GM21360 (cell line): ENCODE results near the gene VPS11.
"Not testable (repeated sequence)": the region's sequence is repeated elsewhere in the genome, so short reads cannot be mapped to it uniquely, and the experiment has no call there.

Experiments
- ATAC-seq: cut with Tn5 transposase; IDR thresholded peaks from one replicate; pipeline ENCODE4 v1.9.1; 2021; ENCODE audit warnings: mild to moderate bottlenecking, moderate library complexity; ENCODE audit not compliant: unreplicated experiment

The VPS11 gene

DNA sequence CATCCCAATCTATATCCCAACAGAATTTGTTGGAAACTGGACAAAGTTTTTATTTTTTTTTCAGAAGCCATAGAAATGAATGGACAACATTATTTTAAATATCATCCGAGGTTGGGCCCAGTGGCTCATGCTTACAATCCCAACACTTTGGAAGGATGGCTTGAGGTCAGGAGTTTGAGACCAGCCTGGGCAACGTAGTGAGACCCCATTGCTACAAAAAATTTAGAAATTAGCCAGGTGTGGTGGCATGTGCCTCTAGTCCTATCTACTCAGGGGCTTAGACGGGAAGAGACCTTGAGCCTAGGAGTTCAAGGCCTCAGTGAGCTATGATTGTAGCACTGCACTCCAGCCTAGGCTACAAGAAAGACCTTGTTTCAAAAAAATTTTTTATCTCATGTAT lies 32.8 kb upstream of the VPS11 start:
- ATAC-seq = no peak

DNA sequence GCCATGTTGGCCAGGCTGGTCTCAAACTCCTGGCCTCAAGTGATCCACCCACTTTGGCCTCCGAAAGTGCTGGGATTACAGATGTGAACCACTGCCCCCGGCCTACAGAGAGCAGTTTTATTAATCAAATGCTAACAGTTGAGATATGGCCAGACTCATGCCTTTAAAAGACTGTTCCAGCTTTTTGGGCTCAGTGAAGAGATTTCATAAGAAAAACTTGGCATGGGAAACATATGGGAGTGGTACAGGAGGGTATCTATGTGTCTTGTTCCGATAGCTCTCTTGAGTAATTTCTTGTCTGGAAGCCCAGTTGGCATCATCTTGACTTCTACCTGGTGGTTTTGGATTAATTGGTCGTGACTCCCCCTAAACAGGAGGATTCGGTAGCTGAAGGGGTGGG lies 28.7 kb upstream of the VPS11 start:
- no peak for ATAC-seq

DNA sequence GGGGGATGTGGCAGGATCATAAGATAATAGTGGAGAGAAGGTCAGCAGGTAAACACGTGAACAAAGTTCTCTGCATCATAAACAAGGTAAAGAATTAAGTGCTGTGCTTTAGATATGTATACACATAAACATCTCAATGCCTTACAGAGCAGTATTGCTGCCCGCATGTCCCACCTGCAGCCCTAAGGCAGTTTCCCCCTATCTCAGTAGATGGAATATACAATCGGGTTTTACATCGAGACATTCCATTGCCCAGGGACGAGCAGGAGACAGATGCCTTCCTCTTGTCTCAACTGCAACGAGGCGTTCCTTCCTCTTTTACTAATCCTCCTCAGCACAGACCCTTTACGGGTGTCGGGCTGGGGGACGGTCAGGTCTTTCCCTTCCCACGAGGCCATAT lies 28.1 kb upstream of the VPS11 start:
- ATAC-seq = not testable (repeated sequence)

DNA sequence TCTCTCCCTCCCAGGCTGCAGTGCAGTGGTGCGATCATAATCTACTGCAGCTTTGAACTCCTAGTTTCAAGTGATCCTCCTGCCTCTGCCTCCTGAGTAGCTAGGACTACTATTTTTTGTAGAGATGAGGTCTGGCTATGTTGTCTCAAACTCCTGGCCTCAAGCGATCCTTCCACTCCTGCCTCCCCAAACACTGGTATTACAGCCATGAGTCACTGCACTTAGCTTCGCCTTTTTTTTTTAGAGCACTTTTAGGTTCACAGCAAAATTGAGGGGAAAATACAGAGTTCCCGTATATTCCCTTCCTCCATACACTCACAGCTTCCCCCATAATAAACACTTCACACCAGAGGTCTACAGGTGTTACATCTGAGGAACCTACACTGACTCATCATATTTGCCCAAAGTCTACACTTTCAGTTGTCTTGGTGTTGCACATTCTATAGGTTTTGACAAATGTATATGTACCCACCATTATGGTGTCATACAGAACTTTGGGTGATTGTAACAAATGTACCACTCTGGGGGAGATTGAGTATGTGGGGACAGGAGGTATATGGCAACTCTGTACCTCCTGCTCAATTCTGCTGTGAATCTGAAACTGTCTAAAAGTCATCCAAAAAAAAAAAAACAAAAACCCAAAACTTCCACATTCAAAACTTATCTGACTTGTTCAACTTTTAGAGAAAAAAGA lies 25.6 kb upstream of the VPS11 start:
- ATAC-seq = no peak

DNA sequence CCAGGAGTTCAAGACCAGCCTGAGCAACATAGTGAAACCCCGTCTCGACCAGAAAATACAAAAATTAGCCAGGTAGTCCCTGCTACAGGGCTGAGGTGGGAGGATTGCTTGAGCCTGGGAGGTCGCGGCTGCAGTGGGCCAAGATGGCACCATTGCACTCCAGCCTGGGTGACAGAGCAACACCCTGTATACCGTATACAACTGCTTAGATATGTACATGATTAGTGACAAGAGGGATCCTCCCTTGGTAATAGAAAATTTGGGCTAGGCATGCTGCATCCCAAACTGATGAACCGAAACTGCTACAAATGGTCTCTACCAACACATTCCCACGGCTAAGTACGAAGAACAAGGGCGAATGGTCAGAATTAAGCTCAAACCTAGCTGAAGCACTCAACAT lies 24.7 kb upstream of the VPS11 start:
- ATAC-seq = no peak

DNA sequence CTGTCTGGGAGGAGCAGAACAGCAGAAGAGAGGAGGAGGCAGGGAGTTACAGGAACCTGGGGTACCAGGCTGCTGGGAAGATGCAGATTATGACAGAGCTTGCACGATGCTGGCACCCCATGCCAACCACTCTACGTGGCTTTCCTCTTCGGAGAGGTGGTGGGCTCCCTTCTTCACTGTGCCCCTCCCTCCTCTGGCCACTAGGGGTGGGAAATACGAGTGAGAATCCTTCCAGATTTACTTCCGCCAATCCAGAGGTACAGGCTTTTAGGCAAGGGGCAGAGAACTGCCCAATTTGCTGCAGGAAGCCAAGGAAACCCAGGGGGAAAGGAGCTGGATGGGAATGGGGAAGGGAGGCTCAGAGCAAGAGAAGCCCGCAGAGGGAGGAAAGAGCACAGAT lies 22.9 kb upstream of the VPS11 start:
- ATAC-seq = no peak

DNA sequence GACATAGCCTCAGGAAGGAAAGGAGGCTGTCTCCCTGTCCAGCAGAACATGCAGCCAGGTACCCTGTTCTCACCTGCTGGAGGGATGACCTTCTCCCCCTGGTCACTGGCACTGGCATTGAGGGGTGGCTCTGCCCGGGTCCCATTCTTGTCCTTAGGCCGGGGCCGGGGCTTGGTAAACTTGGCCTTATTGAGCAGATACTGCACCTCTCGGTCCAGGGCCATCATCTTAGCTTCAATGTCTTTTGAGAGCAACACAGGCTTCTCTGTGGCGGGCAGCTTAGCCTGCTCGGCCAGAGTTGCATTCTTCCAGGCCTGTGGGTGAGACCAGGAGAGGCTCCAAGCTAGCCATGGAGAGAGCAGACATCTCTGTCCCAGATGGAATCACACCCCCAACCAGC lies 21.1 kb upstream of the VPS11 start:
- ATAC-seq = no peak

DNA sequence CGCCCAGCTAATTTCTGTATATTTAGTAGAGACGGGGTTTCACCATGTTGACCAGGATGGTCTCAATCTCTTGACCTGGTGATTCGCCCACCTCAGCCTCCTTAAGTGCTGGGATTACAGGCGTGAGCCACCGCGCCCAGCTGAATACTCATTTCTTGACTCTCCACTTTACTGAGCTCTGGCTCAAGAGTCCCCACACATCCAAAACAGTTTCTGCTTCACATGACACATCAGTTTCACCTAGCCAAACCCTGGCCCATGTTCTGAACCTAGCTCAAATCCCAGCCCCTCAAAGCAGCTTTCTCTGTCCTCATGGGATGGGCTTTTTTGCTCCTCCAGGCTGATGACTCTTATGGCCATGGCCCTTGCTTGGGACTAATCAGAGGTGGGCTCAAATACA lies 20.4 kb upstream of the VPS11 start:
- ATAC-seq = no peak

DNA sequence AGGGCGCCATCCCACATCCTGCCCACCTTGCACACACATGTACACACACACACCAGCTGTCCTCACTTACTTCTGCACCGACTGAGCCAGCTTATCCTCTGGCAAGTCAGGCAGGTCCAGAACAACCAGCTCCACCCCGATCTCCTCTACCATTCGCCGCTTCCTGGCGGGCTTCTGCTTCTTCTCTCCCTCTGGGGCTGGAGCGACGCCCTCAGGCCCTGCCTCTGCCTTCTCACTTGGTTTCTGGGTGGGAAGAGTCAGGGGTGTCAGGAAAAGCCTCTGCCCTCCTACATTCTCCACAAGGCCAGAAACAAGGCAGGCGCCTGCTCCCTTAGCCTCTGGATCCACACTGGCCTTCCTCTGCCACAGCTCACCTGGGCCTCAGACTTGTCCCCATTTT lies 19.0 kb upstream of the VPS11 start:
- no peak for ATAC-seq

DNA sequence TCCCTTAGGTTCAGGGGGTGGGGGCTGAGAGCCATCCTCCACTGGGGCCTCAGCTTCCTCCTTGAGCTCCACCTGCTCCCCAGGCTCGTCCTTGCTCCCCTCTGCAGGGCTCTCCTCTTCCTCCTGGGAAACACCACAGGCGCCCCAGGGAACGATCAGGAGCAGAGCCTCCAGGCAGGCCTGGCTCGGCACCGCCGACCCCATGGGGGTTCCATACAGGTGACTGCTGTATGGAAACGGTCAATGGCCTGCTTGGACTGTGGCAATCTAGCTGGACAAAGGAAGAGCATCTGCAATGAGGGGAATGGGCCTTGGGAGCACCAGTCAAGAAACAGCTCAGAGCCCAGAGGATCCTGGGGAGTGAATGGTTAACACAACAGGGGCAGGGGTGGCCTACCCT lies 18.5 kb upstream of the VPS11 start:
- ATAC-seq = no peak

DNA sequence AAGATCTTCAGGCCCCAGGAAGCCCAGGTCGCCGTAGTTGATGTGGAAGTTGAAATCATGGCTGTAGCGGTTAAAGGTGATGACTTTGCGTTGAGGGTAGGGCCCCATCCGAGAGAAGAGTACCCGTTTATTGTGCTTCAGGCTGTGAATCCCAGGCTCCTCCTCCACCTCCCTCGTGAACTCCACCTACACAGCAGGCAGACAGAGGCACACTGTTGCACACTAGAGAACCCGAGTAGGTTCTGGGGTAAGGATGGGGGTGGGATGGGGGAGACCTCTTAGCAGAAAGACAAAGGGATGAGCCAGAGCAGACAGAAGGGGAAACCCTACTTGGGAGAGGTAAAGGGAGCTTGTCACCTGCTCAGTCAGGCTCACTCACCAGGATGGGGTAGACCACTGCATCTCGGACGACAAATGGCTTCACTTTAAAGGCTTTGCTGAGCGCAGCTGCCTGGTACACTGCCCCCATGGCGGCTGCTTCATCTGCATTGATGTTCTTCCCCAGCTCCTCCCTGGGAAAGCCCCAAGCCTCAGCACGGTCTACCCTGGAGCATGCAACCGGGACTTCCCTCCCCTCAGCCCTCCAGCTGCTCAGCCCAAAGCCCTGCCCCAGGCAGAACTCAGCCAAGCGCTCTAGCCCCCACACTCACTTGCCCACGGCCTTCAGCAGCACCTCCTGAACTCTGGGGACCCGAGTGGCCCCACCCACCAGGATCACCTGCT lies 16.0 kb upstream of the VPS11 start:
- peak; percentile 47 for ATAC-seq

DNA sequence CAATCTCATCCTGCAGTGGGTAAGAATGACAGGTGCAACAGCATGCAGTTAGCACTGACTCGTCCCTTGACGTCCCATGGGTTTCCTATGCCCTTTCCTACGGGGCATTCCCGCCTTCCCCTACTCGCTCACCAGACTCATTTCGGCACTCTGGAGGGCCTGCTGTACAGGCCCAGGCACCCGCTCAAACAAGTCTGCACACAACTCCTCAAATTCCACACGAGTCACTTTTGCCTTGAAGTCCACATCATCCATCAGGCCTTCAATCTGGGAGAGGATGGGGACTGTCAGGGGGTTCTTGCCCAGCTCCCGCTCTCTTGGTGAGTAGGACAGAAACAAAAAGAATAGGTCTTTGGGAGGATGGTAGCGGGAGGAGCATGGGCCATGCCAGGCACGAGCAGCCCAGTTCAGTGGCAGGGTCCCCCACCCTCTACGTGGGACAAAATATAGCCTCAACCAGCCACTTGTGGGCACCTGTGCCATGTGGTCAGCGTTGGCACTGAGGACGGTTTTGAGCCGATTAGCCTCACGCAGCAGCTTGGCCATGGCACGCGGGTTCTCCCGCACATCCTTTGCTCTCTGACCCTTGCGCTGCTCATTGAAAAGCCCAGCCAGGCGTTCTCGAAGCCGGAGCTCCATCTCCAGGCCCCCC lies 15.3 kb upstream of the VPS11 start:
- ATAC-seq = no peak

DNA sequence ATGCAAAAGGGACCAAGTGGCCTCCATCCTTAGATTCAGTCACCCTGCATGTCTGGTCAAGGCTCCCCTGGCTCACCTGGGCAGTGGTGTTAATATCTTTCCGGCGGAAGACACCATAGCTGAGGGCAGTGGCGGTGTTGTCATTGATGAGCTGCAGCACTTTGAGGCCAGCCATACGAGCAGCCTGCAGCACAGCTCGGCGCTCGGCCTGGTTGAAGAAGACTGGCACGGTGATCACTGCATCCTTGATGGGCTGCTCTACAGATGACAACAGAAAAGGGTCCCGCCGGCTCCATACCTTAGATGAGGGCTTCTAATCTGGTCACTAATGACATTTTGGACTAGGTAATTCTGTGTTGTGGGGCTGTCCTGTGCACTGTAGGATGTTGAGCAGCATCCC lies 13.2 kb upstream of the VPS11 start:
- ATAC-seq = no peak

DNA sequence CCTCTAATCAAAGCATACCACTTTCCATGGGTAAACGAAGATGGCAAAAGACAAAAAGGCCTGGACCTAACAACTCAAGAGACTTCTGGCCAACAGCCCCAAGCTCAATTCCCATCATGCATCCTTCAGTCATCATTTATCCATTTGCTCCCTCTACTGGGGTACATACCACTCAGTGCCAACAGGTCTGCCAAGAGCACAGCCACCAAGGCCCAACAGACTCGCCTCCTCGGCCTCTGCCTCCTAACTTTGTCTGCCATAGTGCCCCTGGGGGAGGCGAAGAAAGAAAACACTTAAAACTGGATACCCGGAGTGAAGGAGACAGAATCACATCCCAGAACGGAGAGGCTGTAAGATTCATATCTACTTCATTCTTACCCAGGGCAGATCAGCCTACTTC lies 11.7 kb upstream of the VPS11 start:
- no peak for ATAC-seq

DNA sequence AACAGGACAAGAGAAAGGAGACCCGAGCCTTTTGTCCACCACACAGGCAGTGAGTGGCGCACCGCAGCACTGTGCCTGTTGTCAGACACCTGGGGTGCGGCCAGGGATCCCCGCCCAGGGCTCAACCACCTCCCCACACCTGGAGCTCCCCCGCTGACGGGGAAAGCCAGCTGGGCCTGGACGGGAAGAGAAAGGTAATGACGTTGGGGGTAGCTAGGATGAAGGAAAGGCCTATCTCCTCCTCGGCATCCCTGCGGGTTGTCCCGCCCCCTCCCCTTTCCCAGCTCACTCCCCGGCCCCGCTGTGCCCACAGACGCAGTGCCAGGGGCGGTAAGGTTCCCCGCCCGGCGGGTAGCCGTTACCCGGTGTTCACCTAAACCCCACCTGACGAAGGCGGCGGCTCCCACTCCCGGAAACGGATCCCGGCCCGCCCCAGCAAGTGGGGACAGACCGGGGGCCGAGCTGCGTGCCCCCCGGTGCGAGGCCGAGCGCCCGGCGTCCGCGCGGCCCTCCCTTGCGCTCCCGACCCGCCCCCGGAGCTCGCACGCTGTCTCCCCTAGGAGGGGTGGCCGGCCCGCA lies 11.1 kb upstream of the VPS11 start:
- ATAC-seq = peak; percentile 6

DNA sequence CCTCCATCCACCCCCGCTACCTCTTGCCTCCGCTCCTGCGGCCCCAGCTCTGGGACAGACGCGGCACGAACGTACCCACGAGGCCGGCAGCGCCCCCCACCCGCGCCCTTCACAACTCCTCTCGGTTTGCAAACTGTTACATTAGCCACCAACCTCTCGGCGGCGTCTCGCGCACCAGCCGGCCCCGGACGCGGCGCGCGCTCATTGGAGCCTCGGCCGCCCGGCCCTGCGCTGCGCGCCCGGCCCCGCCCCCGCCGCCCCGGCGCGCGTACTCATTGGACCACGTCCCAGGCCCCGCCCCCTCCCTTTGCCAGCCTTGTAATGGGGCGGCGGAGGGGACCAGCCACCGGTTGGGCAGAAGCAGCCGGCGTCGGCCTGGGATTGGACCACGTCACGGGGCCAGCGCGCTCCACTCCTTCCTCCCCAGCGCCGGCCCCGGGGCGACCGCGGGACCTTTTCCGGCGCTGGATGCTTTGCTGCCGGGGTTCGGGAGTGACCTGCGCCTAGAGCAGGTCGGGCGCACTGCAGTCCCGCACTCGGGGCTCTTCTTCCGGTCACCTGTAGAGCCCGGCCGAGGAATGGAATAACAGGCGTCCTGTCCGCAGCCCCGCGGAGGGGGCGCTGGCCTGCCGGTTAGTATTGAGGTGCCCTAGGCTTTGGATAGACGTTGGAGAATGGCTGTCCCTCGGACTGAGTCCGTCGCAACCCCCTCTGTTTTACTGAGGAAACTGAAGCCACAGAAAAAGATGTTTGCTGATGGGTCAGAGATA lies 10.4 kb upstream of the VPS11 start, which contains the start of gene HYOU1:
Gene HYOU1, minus strand, starts transcription at position 206 of the 770 bp plus-strand sequence. CDS start 1,045 bp downstream, outside the sequence.
- peak; percentile 87 for ATAC-seq

DNA sequence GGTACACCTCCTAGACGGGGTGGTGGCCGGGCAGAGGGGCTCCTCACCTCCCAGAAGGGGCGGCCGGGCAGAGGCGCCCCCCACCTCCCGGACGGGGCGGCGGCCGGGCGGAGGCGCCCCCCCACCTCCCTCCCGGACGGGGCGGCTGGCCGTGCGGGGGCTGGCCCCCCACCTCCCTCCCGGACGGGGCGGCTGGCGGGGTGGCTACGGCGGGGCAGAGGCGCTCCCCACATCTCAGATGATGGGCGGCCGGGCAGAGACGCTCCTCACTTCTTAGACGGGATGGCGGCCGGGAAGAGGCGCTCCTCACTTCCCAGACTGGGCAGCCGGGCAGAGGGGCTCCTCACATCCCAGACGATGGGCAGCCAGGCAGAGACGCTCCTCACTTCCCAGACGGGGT lies 8.5 kb upstream of the VPS11 start:
- ATAC-seq = not testable (repeated sequence)

DNA sequence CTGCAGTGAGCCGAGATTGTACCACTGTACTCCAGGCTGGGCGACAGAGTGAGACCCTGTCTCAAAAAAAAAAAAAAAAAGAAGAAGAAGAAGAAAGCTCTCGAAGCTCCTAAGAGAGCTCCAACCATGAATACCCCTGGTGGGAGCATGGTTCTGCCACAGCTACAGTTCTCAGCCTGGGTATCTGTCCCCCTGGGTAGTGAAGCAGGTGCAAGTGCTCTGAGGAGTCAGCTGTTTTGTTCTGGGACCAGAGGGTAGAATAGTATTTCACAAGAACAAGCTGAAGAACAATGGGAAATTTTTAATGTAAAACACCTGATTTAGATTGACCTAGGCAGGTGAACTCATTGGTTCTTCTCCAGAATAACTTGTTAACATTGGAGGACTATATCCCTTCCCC lies 6.4 kb upstream of the VPS11 start:
- no peak for ATAC-seq

DNA sequence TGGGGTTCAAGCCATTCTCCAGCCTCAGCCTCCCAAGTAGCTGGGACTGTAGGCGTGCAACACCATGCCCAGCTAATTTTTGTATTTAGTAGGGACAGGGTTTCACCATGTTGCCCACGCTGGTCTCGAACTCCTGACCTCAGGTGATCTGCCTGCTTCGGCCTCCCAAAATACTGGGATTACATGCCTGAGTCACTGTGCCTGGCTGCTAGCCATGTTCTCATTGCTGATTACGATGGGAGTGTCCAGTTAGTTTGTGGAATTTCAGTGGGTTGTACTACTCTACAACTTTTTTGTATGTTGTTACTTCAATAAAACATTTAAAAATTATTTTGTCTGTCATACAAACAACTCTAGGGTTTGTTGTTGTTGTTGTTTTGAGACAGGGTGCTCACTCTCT lies 4.8 kb upstream of the VPS11 start:
- ATAC-seq = no peak

DNA sequence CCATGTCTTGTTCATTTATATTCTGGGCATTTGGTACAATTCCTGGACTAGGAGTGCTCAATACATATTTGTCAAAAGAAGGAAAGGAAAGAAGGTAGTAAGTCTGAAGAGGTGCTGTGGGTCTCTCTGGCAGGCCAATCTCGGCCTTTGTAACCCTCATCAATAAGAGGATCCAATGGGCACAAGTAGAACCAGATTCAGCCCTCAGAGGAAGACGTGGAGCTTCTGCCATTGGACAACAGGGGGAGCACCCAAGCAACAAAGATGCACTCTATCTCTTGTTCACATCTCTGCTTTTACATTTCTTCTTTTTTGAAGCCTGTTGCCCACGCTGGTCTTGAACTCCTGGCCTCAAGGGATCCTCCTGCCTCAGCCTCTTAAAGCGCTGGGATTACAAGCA lies 2.2 kb upstream of the VPS11 start:
- ATAC-seq = no peak

DNA sequence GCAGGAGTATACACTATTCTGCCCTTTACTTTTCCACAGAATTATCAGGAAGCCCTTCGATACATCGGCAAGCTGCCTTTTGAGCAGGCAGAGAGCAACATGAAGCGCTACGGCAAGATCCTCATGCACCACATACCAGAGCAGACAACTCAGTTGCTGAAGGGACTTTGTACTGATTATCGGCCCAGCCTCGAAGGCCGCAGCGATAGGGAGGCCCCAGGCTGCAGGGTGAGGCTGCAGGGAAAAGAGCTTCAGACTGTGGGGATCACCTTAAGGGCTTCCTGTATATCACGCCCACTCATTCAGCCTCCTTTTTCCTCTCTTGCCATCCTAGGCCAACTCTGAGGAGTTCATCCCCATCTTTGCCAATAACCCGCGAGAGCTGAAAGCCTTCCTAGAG lies 10.2 kb downstream of the VPS11 start:
- no peak for ATAC-seq
